Measurements from ENCODE around the gene CCNYL1. TPM values are rescaled to one million over a fixed set of nuclear protein-coding genes. Genes with fewer than 3 reads are reported as not detected.

The CCNYL1 gene
- polyA plus RNA-seq, 3 donors, result 4.1 to 10.6 (median 4.6) TPM

- no peak overlapping the region for H3K4me3 Mint-ChIP-seq
- no peaks in the 10 kb centered on the region for H3K9me3 Mint-ChIP-seq
- peak in 1 of 3 donors; percentile 22 for DNase-seq
- peak overlapping the region in 3 of 7 donors; percentile 11 to 52 (median 51) for H3K27ac Mint-ChIP-seq
- TF ChIP-seq CTCF (IDR thresholded peaks at IDR 0.05), result no peak
- H4K20me1 ChIP-seq (ENCODE audit: insufficient read depth, low read length), result peaks cover under 1% of the 10 kb centered on the region
- no peak overlapping the region for H3K4me3 ChIP-seq (replicated peaks in 1 of 3; ENCODE audit: low read depth in 2 of 3, low read length in 3 of 3)
- no peak overlapping the region for H3K4me2 ChIP-seq (replicated peaks; ENCODE audit: extremely low read depth, low read length, poor library complexity, severe bottlenecking)
- peaks cover 27 to 36% of the 10 kb centered on the region in 2 donors for H3K4me1 ChIP-seq (ENCODE audit: control insufficient read depth in 1 of 2, insufficient read depth in 2 of 2, low read length in 2 of 2)
- H3K27me3 ChIP-seq (ENCODE audit: control insufficient read depth in 2 of 2, insufficient read depth in 2 of 2, low read length in 2 of 2), result no peaks in the 10 kb centered on the region
- peaks cover 0 to 2% (median 0%) of the 10 kb centered on the region in 3 donors for H3K27me3 Mint-ChIP-seq (ENCODE audit: low read depth in 3 of 3)
- no CpG with 5 or more reads among the region's 4 CpGs for WGBS (ENCODE audit: insufficient coverage)
- H3K4me1 Mint-ChIP-seq, result peaks cover 30% of the 10 kb centered on the region
- no peaks in the 10 kb centered on the region for H3K9me3 ChIP-seq (replicated peaks in 1 of 2; ENCODE audit: control insufficient read depth in 1 of 2, insufficient read depth in 1 of 2, low read length in 2 of 2)
- no peaks in the 10 kb centered on the region for H3K36me3 Mint-ChIP-seq
- H3K36me3 ChIP-seq (replicated peaks in 1 of 2; ENCODE audit: control insufficient read depth in 1 of 2, insufficient read depth in 2 of 2, low read length in 2 of 2), result no peaks in the 10 kb centered on the region
- H3K79me2 ChIP-seq (ENCODE audit: insufficient read depth, low read length), result peaks cover 6% of the 10 kb centered on the region
- H3K27ac ChIP-seq (ENCODE audit: low read depth in 1 of 2, low read length in 2 of 2), result no peak overlapping the region
- H2AFZ ChIP-seq (ENCODE audit: insufficient read depth, low read depth, low read length, poor library complexity, severe bottlenecking), result no peak overlapping the region
- H3K9ac ChIP-seq (ENCODE audit: insufficient read depth, low read length, poor library complexity, severe bottlenecking), result no peak overlapping the region
- intact Hi-C loops (cut with micrococcal nuclease), result no loop called here
Observed at GRCh38 chr2:207706936-207707860, 4.2 kb upstream of the CCNYL1 start.

GRCh38 chr2:207711750-207712530 lies 500 bp downstream of the CCNYL1 start:
- no peaks in the 10 kb centered on the region for H3K27me3 ChIP-seq (ENCODE audit: control insufficient read depth in 2 of 2, insufficient read depth in 2 of 2, low read length in 2 of 2)
- peak overlapping the region; percentile 94 to 99 for H3K4me3 Mint-ChIP-seq
- no peak for TF ChIP-seq CTCF (IDR thresholded peaks at IDR 0.05)
- peak in 2 of 3 donors; percentile 13 to 25 for DNase-seq
- peaks cover 2 to 10% of the 10 kb centered on the region in 2 donors for H3K36me3 Mint-ChIP-seq
- H3K27me3 Mint-ChIP-seq (ENCODE audit: low read depth in 3 of 3), result peaks cover 0 to 3% (median 0%) of the 10 kb centered on the region in 3 donors
- no peaks in the 10 kb centered on the region for H3K36me3 ChIP-seq (replicated peaks in 1 of 2; ENCODE audit: control insufficient read depth in 1 of 2, insufficient read depth in 2 of 2, low read length in 2 of 2)
- peaks cover 23 to 26% of the 10 kb centered on the region in 2 donors for H3K4me1 ChIP-seq (ENCODE audit: control insufficient read depth in 1 of 2, insufficient read depth in 2 of 2, low read length in 2 of 2)
- H2AFZ ChIP-seq (ENCODE audit: insufficient read depth, low read depth, low read length, poor library complexity, severe bottlenecking), result peak overlapping the region; percentile 85
- no peaks in the 10 kb centered on the region for H3K9me3 ChIP-seq (replicated peaks in 1 of 2; ENCODE audit: control insufficient read depth in 1 of 2, insufficient read depth in 1 of 2, low read length in 2 of 2)
- peak overlapping the region; percentile 93 for H3K4me2 ChIP-seq (replicated peaks; ENCODE audit: extremely low read depth, low read length, poor library complexity, severe bottlenecking)
- H4K20me1 ChIP-seq (ENCODE audit: insufficient read depth, low read length), result peaks cover 9% of the 10 kb centered on the region
- no peaks in the 10 kb centered on the region for H3K9me3 Mint-ChIP-seq
- H3K27ac ChIP-seq (ENCODE audit: low read depth in 1 of 2, low read length in 2 of 2), result peak overlapping the region; percentile 83 to 84
- WGBS (ENCODE audit: insufficient coverage), result 1% methylated on average over 50 of the region's 67 CpGs
- peak overlapping the region; percentile 68 to 96 (median 91) for H3K27ac Mint-ChIP-seq
- H3K4me1 Mint-ChIP-seq, result peaks cover 35% of the 10 kb centered on the region
- peak overlapping the region; percentile 51 to 94 (median 88) for H3K4me3 ChIP-seq (replicated peaks in 1 of 3; ENCODE audit: low read depth in 2 of 3, low read length in 3 of 3)
- intact Hi-C loops (cut with micrococcal nuclease), result loop anchor here (2.0 to 5.0 kb wide), 3 partner anchors 50 to 87 kb away; partner anchors contain the start of gene METTL21A (in 2 of the 2)
- peak overlapping the region; percentile 86 for H3K9ac ChIP-seq (ENCODE audit: insufficient read depth, low read length, poor library complexity, severe bottlenecking)
- peaks cover 48% of the 10 kb centered on the region for H3K79me2 ChIP-seq (ENCODE audit: insufficient read depth, low read length)
